IMR-90 (cell line): ENCODE data around the gene RPL18. TPM values are rescaled to one million over a fixed set of nuclear protein-coding genes. Genes with fewer than 3 reads are reported as not detected.

ENCODE experiments used
- ATAC-seq: fragments of 200-7000 bp; cut with Tn5 transposase; 2 replicates; pipeline ENCODE4 v1.9.1; 2020; ENCODE audit warnings: low read depth, mild to moderate bottlenecking, moderate library complexity
- BruUV-seq: library from RNA; stranded (reverse); fragments of 400-500 nt; replicated peaks from 2 replicates; lab custom pipeline; 2021; lab: Mats Ljungman, UMichigan
- CTCF ChIA-PET: fragments of 300-600 bp; formaldehyde crosslinking; extraction: SDS; loops from one replicate; lab custom pipeline; 2021; ENCODE audit warnings: antibody characterized with exemption; lab: Yijun Ruan, JAX
- POLR2A ChIA-PET: fragments of 300-600 bp; sonication (Branson Sonifier 250); formaldehyde crosslinking; loops from one replicate; lab custom pipeline; 2022; ENCODE audit warnings: antibody characterized with exemption; ENCODE audit not compliant: unreplicated experiment; lab: Charles Lee
- DNase-seq: peaks from one replicate; pipeline ENCODE4 v3.0.0; 2013
- H2AFZ ChIP-seq: replicated peaks from 2 replicates; pipeline ENCODE3; 2013; ENCODE audit warnings: low read length, mild to moderate bottlenecking; ENCODE audit not compliant: poor library complexity
- H2AK5ac ChIP-seq: 2 replicates; pipeline ENCODE4 v1.6.1; 2013; ENCODE audit warnings: low read depth, low read length, inconsistent platforms
- H2AK9ac ChIP-seq: replicated peaks from 2 replicates; pipeline ENCODE3; 2013; ENCODE audit warnings: mild to moderate bottlenecking, low read depth, low read length, moderate library complexity; ENCODE audit not compliant: poor library complexity
- H2BK120ac ChIP-seq: 2 replicates; pipeline ENCODE4 v1.6.1; 2013; ENCODE audit warnings: low read depth, low read length, inconsistent platforms
- H2BK15ac ChIP-seq: 3 replicates; pipeline ENCODE4 v1.6.1; 2013; ENCODE audit warnings: low read depth, low read length, inconsistent platforms
- H2BK20ac ChIP-seq: 2 replicates; pipeline ENCODE4 v1.6.1; 2013; ENCODE audit warnings: low read depth, mild to moderate bottlenecking, inconsistent platforms, low read length, moderate library complexity
- H2BK5ac ChIP-seq: 2 replicates; pipeline ENCODE4 v1.6.1; 2013; ENCODE audit warnings: mild to moderate bottlenecking, low read depth, low read length, inconsistent platforms; ENCODE audit not compliant: poor library complexity, severe bottlenecking
- H3K14ac ChIP-seq: replicated peaks from 2 replicates; pipeline ENCODE4 v1.6.1; 2013; ENCODE audit warnings: low read depth, low read length, inconsistent platforms
- H3K18ac ChIP-seq: 2 replicates; pipeline ENCODE4 v1.6.1; 2013; ENCODE audit warnings: low read depth, low read length, control low read depth
- H3K23ac ChIP-seq: 2 replicates; pipeline ENCODE4 v1.6.1; 2013; ENCODE audit warnings: low read depth, low read length, inconsistent platforms
- H3K27ac ChIP-seq: 2 replicates; pipeline ENCODE4 v1.5.1; 2013; ENCODE audit warnings: mild to moderate bottlenecking, control low read depth, low read length; ENCODE audit not compliant: insufficient read depth
- H3K27me3 ChIP-seq: 2 replicates; pipeline ENCODE4 v1.6.1; 2013; ENCODE audit warnings: low read length; ENCODE audit not compliant: control insufficient read depth, insufficient read depth
- H3K36me3 ChIP-seq: 2 replicates; pipeline ENCODE4 v1.6.1; 2013; ENCODE audit warnings: low read length, mixed read lengths; ENCODE audit not compliant: control insufficient read depth, insufficient read depth
- H3K4ac ChIP-seq: 2 replicates; pipeline ENCODE4 v1.6.1; 2013; ENCODE audit warnings: low read depth, low read length, inconsistent platforms
- H3K4me1 ChIP-seq: 2 replicates; pipeline ENCODE4 v1.6.1; 2013; ENCODE audit warnings: low read length, mixed read lengths; ENCODE audit not compliant: control insufficient read depth, insufficient read depth
- H3K4me2 ChIP-seq: 2 replicates; pipeline ENCODE4 v1.6.1; 2013; ENCODE audit warnings: low read depth, mild to moderate bottlenecking, control low read depth, low read length, moderate library complexity
- H3K4me3 ChIP-seq: 2 replicates; pipeline ENCODE4 v1.5.1; 2013; ENCODE audit warnings: low read depth, mild to moderate bottlenecking, control low read depth, low read length, moderate library complexity; ENCODE audit not compliant: insufficient read depth
- H3K56ac ChIP-seq: 2 replicates; pipeline ENCODE4 v1.6.1; 2013; ENCODE audit warnings: low read length, inconsistent platforms; ENCODE audit not compliant: insufficient read depth; ENCODE audit errors: extremely low read depth
- H3K79me1 ChIP-seq, 2 experiments: 2 replicates each; pipeline ENCODE4 v1.6.1; 2013; ENCODE audit warnings: low read length in 2 of 2, inconsistent platforms in 1 of 2, low read depth in 1 of 2
- H3K9ac ChIP-seq: 2 replicates; pipeline ENCODE4 v1.6.1; 2013; ENCODE audit warnings: low read depth, low read length, control low read depth
- H3K9me1 ChIP-seq: 2 replicates; pipeline ENCODE4 v1.6.1; 2013; ENCODE audit warnings: low read length, inconsistent platforms; ENCODE audit not compliant: insufficient read depth
- H3K9me3 ChIP-seq: 2 replicates; pipeline ENCODE4 v1.6.1; 2013; ENCODE audit warnings: low read length; ENCODE audit not compliant: control insufficient read depth, insufficient read depth
- H4K20me1 ChIP-seq: 2 replicates; pipeline ENCODE4 v1.6.1; 2013; ENCODE audit warnings: low read length, inconsistent platforms; ENCODE audit not compliant: insufficient read depth
- H4K5ac ChIP-seq: 2 replicates; pipeline ENCODE4 v1.6.1; 2013; ENCODE audit warnings: mild to moderate bottlenecking, low read depth, low read length, control low read depth
- H4K8ac ChIP-seq, 2 experiments: 2 replicates each; pipeline ENCODE4 v1.6.1; 2013; ENCODE audit warnings: low read depth in 2 of 2, low read length in 2 of 2, control low read depth in 1 of 2, inconsistent platforms in 1 of 2
- H4K91ac ChIP-seq: 2 replicates; pipeline ENCODE4 v1.6.1; 2013; ENCODE audit warnings: low read depth, low read length, inconsistent platforms; ENCODE audit not compliant: insufficient read depth
- BHLHE40 ChIP-seq: fragments of 150-350 bp; IDR thresholded peaks from 2 replicates; pipeline ENCODE4 v1.6.1; 2016; ENCODE audit warnings: mild to moderate bottlenecking, low read depth, low read length
- CEBPB ChIP-seq: IDR thresholded peaks from 2 replicates; pipeline ENCODE4 v1.6.1; 2012; ENCODE audit warnings: low read depth, low read length, improper control_type of control experiment
- CHD1 ChIP-seq: IDR thresholded peaks from 2 replicates; pipeline ENCODE4 v1.6.1; 2012; ENCODE audit warnings: low read depth, low read length, improper control_type of control experiment
- FOS ChIP-seq: fragments of 150-350 bp; IDR thresholded peaks from 2 replicates; pipeline ENCODE4 v1.6.1; 2016; ENCODE audit warnings: low read depth, low read length
- MAFK ChIP-seq: IDR thresholded peaks from 2 replicates; pipeline ENCODE4 v1.6.1; 2012; ENCODE audit warnings: low read depth, low read length, improper control_type of control experiment
- MAZ ChIP-seq: IDR thresholded peaks from 2 replicates; pipeline ENCODE4 v1.6.1; 2012; ENCODE audit warnings: low read depth, mild to moderate bottlenecking, low read length, improper control_type of control experiment, moderate library complexity, borderline replicate concordance
- MXI1 ChIP-seq: IDR thresholded peaks from 2 replicates; pipeline ENCODE4 v1.6.1; 2012; ENCODE audit warnings: low read depth, mild to moderate bottlenecking, low read length, moderate library complexity, borderline replicate concordance
- NFE2L2 ChIP-seq: fragments of 150-350 bp; IDR thresholded peaks from 2 replicates; pipeline ENCODE4 v1.6.1; 2016; ENCODE audit warnings: low read depth, mild to moderate bottlenecking, low read length
- POLR2A ChIP-seq: IDR thresholded peaks from 2 replicates; pipeline ENCODE4 v1.6.1; 2012; ENCODE audit warnings: mild to moderate bottlenecking, low read depth, low read length
- RAD21 ChIP-seq: IDR thresholded peaks from 2 replicates; pipeline ENCODE4 v1.6.1; 2012; ENCODE audit warnings: low read length, improper control_type of control experiment
- RCOR1 ChIP-seq: IDR thresholded peaks from 2 replicates; pipeline ENCODE4 v1.6.1; 2012; ENCODE audit warnings: mild to moderate bottlenecking, low read length, improper control_type of control experiment; ENCODE audit not compliant: insufficient replicate concordance
- RFX5 ChIP-seq: IDR thresholded peaks from 2 replicates; pipeline ENCODE4 v1.8.0; 2012; ENCODE audit warnings: low read depth, mild to moderate bottlenecking, low read length, moderate library complexity
- SMC3 ChIP-seq: fragments of 150-350 bp; IDR thresholded peaks from 2 replicates; pipeline ENCODE4 v1.6.1; 2016; ENCODE audit warnings: low read depth, mild to moderate bottlenecking, antibody characterized with exemption, low read length, moderate library complexity
- WGBS, 2 experiments: methylation state at CpG; one replicate each; pipeline versions ENCODE4 v1.1.5 to v1.1.7; 2013; ENCODE audit warnings: missing lambda C conversion rate in 2 of 2; ENCODE audit not compliant: insufficient read length in 1 of 2; ENCODE audit errors: extremely low coverage in 2 of 2; 5-methylcytosine and 5-hydroxymethylcytosine counted together
- dilution Hi-C: fragments of 300-500 bp; cut with HindIII; formaldehyde crosslinking; loops from one replicate; pipeline ENCODE4 v1.14.3; 2018; ENCODE audit warnings: low sequenced_read_pairs; ENCODE audit not compliant: unreplicated experiment
- in situ Hi-C: fragments of 300-500 bp; cut with MboI; formaldehyde crosslinking; loops from 3 replicates; pipeline ENCODE4 v1.14.3; 2019; ENCODE audit warnings: low sequenced_read_pairs, inconsistent platforms, mixed read lengths
- intact Hi-C: fragments of 100-400 bp; cut with micrococcal nuclease; formaldehyde crosslinking; loops from 2 replicates; pipeline ENCODE4 v1.10.0; 2022
- polyA plus RNA-seq, 3 experiments: library from polyadenylated mRNA; depleted of rRNA; stranded (reverse); fragments of >200 nt; gene quantifications; 2 replicates each; pipeline ENCODE4 v1.2.3, GENCODE V29; 2012; ENCODE audit warnings: low replicate concordance in 1 of 3
- total RNA-seq: library from RNA; depleted of rRNA; stranded (reverse); fragments of >200 nt; gene quantifications from 2 replicates; pipeline ENCODE4 v1.2.3, GENCODE V29; 2012
- TF ChIP-seq, protein P1 (sequence below): fragments of 150-350 bp; IDR thresholded peaks from 2 replicates; pipeline ENCODE4 v1.6.1; 2017; ENCODE audit warnings: mild to moderate bottlenecking, antibody characterized with exemption, low read length, low read depth
- TF ChIP-seq, protein P2 (sequence below): conservative IDR thresholded peaks from 2 replicates; pipeline ENCODE4 v1.5.1; 2012; ENCODE audit warnings: mild to moderate bottlenecking, low read depth, low read length, improper control_type of control experiment
- TF ChIP-seq, protein P3 (sequence below): fragments of 150-350 bp; IDR thresholded peaks from 2 replicates; pipeline ENCODE4 v1.6.1; 2016; ENCODE audit warnings: low read depth, mild to moderate bottlenecking, low read length, moderate library complexity, borderline replicate concordance

Gene RPL18
- total and polyA plus RNA-seq, 2 of the 4 experiments (the other 2 are of a cell fraction): 1,909 to 2,254 TPM

DNA sequence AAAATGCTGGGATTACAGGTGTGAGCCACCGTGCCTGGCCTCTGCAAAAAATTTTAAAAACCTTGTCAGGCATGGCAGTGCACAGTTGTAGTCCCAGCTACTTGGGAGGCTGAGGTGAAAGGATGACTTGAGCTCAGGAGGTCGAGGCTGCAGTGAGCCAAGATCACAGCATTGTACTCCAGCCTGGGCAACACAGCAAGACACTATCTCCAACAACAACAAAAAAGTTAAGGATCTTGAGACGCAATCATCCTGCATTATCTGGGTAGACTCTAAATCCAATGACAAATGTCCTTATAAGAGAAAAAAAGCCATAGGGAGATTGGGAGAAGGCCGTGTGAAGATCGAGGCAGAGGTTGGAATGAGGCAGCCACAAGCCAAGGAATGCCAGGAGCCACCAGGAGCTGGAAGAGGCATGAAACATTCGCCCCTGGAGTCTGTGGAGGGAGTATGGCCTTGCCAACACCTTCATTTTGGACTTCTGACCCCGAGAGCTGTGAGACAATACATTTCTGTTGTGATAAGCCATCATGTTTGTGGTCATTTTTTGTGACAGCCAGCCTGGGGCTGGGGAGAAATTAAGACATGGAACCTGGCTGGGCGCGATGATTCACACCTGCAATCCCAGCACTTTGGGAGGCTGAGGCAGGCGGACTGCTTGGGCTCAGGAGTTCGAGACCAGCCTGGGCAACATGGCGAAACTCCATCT is 32.1 kb upstream of the RPL18 start:
- H3K4me1 ChIP-seq: no peaks in the 10 kb centered on the region; the same call in 1 of the 2 replicates
- TF ChIP-seq RCOR1: no peak
- no peak for TF ChIP-seq CHD1
- TF ChIP-seq MAFK: no peak
- no peak for TF ChIP-seq RFX5
- no peak for TF ChIP-seq SMC3
- TF ChIP-seq, protein P1, sequence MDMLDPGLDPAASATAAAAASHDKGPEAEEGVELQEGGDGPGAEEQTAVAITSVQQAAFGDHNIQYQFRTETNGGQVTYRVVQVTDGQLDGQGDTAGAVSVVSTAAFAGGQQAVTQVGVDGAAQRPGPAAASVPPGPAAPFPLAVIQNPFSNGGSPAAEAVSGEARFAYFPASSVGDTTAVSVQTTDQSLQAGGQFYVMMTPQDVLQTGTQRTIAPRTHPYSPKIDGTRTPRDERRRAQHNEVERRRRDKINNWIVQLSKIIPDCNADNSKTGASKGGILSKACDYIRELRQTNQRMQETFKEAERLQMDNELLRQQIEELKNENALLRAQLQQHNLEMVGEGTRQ: no peak
- TF ChIP-seq, protein P2, sequence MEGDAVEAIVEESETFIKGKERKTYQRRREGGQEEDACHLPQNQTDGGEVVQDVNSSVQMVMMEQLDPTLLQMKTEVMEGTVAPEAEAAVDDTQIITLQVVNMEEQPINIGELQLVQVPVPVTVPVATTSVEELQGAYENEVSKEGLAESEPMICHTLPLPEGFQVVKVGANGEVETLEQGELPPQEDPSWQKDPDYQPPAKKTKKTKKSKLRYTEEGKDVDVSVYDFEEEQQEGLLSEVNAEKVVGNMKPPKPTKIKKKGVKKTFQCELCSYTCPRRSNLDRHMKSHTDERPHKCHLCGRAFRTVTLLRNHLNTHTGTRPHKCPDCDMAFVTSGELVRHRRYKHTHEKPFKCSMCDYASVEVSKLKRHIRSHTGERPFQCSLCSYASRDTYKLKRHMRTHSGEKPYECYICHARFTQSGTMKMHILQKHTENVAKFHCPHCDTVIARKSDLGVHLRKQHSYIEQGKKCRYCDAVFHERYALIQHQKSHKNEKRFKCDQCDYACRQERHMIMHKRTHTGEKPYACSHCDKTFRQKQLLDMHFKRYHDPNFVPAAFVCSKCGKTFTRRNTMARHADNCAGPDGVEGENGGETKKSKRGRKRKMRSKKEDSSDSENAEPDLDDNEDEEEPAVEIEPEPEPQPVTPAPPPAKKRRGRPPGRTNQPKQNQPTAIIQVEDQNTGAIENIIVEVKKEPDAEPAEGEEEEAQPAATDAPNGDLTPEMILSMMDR: no peak
- TF ChIP-seq BHLHE40: no peak
- TF ChIP-seq, protein P3, sequence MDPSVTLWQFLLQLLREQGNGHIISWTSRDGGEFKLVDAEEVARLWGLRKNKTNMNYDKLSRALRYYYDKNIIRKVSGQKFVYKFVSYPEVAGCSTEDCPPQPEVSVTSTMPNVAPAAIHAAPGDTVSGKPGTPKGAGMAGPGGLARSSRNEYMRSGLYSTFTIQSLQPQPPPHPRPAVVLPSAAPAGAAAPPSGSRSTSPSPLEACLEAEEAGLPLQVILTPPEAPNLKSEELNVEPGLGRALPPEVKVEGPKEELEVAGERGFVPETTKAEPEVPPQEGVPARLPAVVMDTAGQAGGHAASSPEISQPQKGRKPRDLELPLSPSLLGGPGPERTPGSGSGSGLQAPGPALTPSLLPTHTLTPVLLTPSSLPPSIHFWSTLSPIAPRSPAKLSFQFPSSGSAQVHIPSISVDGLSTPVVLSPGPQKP: no peak
- TF ChIP-seq MAZ: no peak
- no peak for TF ChIP-seq FOS
- no peak for TF ChIP-seq NFE2L2
- no peak for TF ChIP-seq MXI1
- no peak for TF ChIP-seq POLR2A
- no peak for TF ChIP-seq RAD21
- TF ChIP-seq CEBPB: no peak
- H3K79me1 ChIP-seq: no peaks in the 10 kb centered on the region
- no peak overlapping the region for H2AK9ac ChIP-seq
- intact Hi-C loops: no loop called here
- peaks cover 3% of the 10 kb centered on the region; the same call in 1 of the 2 replicates for H3K9me3 ChIP-seq
- WGBS, 2 experiments: 83% methylated on average over 2 of the region's 12 CpGs; no CpG with 5 or more reads in 1 of the 2 experiments
- H2AFZ ChIP-seq: no peak overlapping the region
- H2AK5ac ChIP-seq: no peak overlapping the region
- H4K5ac ChIP-seq: no peak overlapping the region
- in situ Hi-C loops: no loop called here
- H3K14ac ChIP-seq: no peak overlapping the region
- no peak overlapping the region for H4K91ac ChIP-seq
- H3K4ac ChIP-seq: no peak overlapping the region
- H3K23ac ChIP-seq: no peak overlapping the region
- ATAC-seq (no peak), DNase-seq (no peak)
- H2BK15ac ChIP-seq: no peak overlapping the region
- no peak overlapping the region for H3K18ac ChIP-seq
- H4K8ac ChIP-seq: no peak overlapping the region
- no peaks in the 10 kb centered on the region for H3K36me3 ChIP-seq
- no peak overlapping the region for H3K4me3 ChIP-seq
- no peak overlapping the region for H2BK5ac ChIP-seq
- no peaks in the 10 kb centered on the region; the same call in 1 of the 2 replicates for H3K9me1 ChIP-seq
- peaks cover 4% of the 10 kb centered on the region; the same call in 1 of the 2 replicates for H3K27me3 ChIP-seq
- no peak overlapping the region for H3K56ac ChIP-seq
- ChIA-PET POLR2A (no interaction called here), CTCF (no interaction called here)
- no peak overlapping the region for H3K9ac ChIP-seq
- dilution Hi-C loops: no loop called here
- no peak overlapping the region for H3K4me2 ChIP-seq
- no TSS peak for BruUV-seq
- H2BK20ac ChIP-seq: no peak overlapping the region
- no peak overlapping the region for H3K27ac ChIP-seq
- no peak overlapping the region for H2BK120ac ChIP-seq
- H4K20me1 ChIP-seq: no peaks in the 10 kb centered on the region
